GM12874 (cell line): ENCODE data around the gene RHOH.

Experiments
- TF ChIP-seq, protein P1 (sequence below): IDR thresholded peaks from 2 replicates; pipeline ENCODE4 v1.5.1; 2011; ENCODE audit warnings: low read depth, mild to moderate bottlenecking, control low read depth, low read length, moderate library complexity; ENCODE audit not compliant: insufficient read depth

RHOH gene

DNA sequence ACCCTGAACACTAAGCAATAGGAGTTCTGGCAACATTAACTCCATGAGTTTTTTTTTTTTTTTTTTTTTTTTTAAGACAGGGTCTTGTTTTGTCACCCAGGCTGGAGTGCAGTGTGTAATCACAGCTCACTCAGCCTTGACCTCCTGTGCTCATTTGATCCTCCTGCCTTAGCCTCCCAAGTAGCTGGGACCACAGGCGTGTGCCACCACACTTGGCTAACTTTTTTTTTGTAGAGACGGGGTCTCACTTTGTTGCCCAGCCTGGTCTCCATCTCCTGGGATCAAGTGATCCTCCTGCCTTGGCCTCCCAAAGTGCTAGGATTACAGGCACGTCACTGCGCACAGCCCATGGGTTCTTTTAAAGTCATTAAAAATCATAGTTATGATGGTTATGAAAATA is 5.1 kb downstream of the RHOH start:
- TF ChIP-seq, protein P1, sequence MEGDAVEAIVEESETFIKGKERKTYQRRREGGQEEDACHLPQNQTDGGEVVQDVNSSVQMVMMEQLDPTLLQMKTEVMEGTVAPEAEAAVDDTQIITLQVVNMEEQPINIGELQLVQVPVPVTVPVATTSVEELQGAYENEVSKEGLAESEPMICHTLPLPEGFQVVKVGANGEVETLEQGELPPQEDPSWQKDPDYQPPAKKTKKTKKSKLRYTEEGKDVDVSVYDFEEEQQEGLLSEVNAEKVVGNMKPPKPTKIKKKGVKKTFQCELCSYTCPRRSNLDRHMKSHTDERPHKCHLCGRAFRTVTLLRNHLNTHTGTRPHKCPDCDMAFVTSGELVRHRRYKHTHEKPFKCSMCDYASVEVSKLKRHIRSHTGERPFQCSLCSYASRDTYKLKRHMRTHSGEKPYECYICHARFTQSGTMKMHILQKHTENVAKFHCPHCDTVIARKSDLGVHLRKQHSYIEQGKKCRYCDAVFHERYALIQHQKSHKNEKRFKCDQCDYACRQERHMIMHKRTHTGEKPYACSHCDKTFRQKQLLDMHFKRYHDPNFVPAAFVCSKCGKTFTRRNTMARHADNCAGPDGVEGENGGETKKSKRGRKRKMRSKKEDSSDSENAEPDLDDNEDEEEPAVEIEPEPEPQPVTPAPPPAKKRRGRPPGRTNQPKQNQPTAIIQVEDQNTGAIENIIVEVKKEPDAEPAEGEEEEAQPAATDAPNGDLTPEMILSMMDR: no peak

- TF ChIP-seq, protein P1: no peak
Measured at GRCh38 chr4:40202474-40202873, 5.6 kb downstream of the RHOH start.

DNA sequence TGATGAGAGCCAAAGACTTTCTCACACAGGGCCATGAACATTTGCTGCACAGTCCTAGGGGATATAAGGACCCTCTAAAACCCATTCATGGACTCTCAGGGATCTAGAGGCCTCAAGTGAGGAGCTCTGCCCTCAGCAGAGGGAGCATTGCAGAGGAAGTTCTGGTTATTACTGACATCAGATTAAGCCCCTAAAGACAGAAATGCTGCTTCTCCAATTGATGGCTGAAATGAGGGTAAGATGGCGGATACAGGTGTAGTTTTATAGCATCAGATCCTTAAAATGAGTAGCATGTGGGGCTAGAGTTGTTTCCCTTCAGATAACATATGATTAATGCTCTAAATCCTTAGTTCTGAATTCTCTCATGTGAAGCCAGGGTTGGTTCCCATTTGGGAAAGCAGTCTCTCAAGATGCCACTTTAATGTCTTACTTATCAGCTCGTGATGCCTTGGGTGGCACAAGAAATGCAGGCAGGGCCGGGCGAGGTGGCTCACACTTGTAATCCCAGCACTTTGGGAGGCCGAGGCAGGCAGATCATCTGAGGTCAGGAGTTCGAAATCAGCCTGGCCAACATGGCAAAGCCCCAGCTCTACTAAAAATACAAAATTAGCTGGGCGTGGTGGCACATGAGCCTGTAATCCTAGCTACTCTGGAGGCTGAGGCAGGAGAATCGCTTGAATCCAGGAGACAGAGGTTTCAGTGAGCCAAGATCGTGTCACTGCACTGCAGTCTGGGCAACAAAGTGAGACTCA is 7.9 kb downstream of the RHOH start:
- TF ChIP-seq, protein P1: no peak

DNA sequence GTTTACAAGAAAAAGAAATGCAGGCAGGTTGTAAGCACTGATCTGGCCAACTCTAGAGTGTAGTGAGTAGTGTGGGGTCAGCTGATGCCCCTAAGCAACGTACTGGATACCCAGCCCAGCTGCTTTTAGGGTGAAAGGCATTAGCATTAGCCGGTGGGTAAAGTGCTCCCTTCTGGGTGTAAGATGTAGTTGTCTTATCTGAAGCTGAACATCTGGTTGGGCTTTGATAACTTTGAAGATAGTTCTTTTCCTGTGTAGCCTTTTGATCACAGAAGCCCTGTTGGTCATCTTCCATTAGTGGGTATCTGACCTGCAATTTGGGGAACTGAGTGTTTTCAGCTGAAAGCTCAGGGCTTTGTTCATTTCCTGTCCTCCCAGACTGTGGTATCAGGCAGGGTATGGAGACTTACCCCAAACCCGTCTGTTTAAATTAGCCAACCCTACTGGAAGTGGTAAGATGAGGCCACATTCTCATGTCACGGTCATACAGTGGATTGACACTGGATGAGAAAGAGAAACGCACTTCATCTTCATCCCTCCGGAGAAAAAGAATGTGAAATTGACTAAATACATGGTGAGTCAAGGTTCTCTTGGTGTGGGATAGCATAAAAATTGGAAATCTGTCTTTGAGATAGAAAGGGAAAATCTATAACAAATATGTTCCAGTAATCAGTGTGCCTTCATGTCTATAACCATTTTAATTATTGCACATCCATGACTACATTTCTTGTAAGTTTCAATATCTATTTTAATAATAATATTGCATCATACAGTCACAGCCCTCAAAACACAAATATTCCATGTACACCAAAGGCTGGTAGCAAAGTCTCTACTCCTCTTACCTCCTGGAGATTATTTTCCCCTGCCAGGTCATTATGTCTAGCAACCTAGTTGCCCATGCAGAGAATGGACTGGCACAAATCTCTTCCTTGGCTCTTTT is 8.7 kb downstream of the RHOH start:
- TF ChIP-seq, protein P1: no peak

GRCh38 chr4:40206426-40206825 is 9.6 kb downstream of the RHOH start:
- TF ChIP-seq, protein P1: no peak

GRCh38 chr4:40209401-40209800 is 12.6 kb downstream of the RHOH start:
- TF ChIP-seq, protein P1: no peak

DNA sequence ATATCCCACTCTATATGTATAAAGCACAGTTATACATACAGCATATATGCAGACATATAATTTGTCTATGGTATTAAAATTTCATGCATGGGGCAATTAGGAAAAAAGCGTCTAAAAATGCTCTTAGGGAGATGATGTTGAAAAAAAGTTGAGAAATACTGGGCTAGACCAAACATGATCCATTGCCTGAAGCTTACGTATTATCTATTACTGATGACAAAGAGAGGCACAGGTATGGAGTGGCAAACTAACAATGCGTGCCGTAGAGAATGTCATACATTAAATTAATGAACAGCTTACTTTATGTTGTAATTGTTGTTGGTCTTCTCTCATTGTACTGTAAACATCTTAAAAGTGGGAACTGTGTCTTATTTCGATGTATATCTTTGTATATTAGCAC is 13.9 kb downstream of the RHOH start:
- TF ChIP-seq, protein P1: no peak
